ENCODE results near the gene PPP1R12A. TPM values are rescaled to one million over a fixed set of nuclear protein-coding genes. Genes with fewer than 3 reads are reported as not detected.

The PPP1R12A gene
- total and polyA plus RNA-seq, 12 donors = 11.5 to 73.5 (median 58.6) TPM

DNA sequence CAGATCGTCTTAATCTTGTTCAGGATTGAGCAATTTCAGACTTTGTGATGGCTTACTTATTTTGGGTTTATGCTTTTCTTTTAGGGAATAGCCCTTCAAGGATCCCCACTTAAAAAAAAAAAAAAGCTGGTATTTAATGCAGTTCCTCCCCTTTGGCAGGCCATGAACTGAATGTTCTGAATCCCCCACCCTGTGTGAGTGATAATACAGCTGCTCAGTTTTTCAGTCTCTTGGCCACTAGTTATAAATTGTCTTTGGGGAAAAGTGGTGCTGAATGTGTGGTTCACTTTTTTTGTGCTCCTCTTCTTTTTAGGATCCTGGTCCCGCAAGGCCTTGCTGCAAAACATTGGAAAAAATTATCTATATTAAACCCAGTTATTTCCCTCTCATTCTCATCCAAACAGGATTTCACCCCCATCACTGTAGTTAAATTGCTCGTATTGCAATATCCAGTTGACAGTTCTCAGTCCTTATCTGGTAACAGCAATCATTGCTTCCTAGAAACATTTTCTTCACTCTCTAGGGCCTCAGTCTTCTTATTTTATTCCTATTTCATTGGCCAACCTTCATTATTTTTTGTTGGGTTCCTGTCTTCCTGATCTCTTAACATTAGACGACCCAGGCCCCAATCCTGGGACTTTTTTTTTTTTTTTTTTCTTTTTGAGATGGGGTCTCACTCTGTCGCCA is 171.0 kb downstream of the PPP1R12A start:
- 68 to 72% methylated on average over 5 of the region's 5 CpGs for WGBS, 2 donors
- H3K4me3 ChIP-seq = no peak overlapping the region
- no peaks in the 10 kb centered on the region for H3K36me3 ChIP-seq
- H3K9me3 ChIP-seq = no peaks in the 10 kb centered on the region
- DNase-seq = no peak
- TF ChIP-seq, protein P1, sequence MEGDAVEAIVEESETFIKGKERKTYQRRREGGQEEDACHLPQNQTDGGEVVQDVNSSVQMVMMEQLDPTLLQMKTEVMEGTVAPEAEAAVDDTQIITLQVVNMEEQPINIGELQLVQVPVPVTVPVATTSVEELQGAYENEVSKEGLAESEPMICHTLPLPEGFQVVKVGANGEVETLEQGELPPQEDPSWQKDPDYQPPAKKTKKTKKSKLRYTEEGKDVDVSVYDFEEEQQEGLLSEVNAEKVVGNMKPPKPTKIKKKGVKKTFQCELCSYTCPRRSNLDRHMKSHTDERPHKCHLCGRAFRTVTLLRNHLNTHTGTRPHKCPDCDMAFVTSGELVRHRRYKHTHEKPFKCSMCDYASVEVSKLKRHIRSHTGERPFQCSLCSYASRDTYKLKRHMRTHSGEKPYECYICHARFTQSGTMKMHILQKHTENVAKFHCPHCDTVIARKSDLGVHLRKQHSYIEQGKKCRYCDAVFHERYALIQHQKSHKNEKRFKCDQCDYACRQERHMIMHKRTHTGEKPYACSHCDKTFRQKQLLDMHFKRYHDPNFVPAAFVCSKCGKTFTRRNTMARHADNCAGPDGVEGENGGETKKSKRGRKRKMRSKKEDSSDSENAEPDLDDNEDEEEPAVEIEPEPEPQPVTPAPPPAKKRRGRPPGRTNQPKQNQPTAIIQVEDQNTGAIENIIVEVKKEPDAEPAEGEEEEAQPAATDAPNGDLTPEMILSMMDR (IDR thresholded peaks at IDR 0.05) = no peak
- intact Hi-C loops (cut with DNase I) = loop anchor here in 1 of 10 donors (10.0 kb wide), 1 partner anchor 421 kb away; no protein-coding TSS in a partner anchor
- peaks cover 0 to 5% (median 0%) of the 10 kb centered on the region in 9 donors for H3K4me1 ChIP-seq
- H3K27me3 ChIP-seq = no peaks in the 10 kb centered on the region
- H3K27ac ChIP-seq = no peak overlapping the region
- ATAC-seq = peak in 5 of 8 donors; percentile 33 to 85 (median 59)

DNA sequence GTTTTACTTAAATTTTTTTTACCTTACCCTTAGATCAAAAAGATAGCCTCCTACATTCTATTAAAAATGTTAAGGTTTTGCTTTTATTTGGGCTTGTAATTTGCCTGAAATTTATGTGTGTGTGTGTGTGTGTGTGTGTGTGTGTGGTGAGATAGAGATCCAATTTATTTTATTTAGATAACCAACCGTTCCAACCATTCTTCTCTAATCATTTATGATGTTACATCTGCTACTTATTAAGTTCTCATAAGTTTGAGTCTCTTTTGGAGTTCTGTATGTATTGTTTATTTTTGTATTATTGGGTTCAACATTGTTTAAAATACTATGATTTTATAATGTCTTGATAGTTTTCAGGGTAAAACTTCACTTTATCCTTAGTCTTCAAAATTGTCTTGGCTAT is 173.6 kb downstream of the PPP1R12A start:
- no peak overlapping the region for H3K27ac ChIP-seq
- intact Hi-C loops (cut with DNase I) = loop anchor here in 1 of 10 donors (10.0 kb wide), 1 partner anchor 423 kb away; no protein-coding TSS in a partner anchor

DNA sequence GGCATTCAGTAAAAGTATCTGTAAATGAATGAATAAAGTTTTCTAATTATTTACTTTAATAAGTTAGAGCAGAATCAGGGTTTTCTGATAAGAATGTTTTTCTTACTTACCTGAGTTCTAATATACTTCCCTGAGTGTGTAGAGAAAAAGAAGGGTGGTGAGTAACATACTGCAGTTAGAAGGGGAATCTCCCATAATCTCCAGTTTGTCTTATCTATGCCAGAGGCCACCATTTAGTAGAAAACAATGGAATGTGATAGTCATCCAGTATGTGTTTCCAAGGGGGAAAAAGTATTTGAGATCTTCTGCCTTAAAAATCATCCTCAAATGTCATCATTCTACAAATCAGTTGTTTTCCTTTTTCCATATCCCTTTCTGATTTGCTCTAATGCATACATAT is 187.6 kb downstream of the PPP1R12A start:
- TF ChIP-seq, protein P1 (IDR thresholded peaks at IDR 0.05) = no peak
- no peak overlapping the region for H3K4me3 ChIP-seq
- H3K4me1 ChIP-seq = no peaks in the 10 kb centered on the region
- peaks cover 0 to 18% (median 0%) of the 10 kb centered on the region in 11 donors for H3K9me3 ChIP-seq
- H3K27ac ChIP-seq = no peak overlapping the region
- DNase-seq = no peak
- ATAC-seq = no peak
- intact Hi-C loops (cut with DNase I) = loop anchor here in 1 of 10 donors (10.0 kb wide), 1 partner anchor 342 kb away; no protein-coding TSS in a partner anchor
- H3K36me3 ChIP-seq = no peaks in the 10 kb centered on the region
- H3K27me3 ChIP-seq = no peaks in the 10 kb centered on the region

More for the DNA sequence above, 173.6 kb downstream of the PPP1R12A start:
- ATAC-seq (no peak), DNase-seq (no peak)
- Histone ChIP-seq H3K4me1 (no peaks in the 10 kb centered on the region), H3K27me3 (no peaks in the 10 kb centered on the region), H3K36me3 (no peaks in the 10 kb centered on the region), H3K9me3 (peaks cover 0 to 13% (median 7%) of the 10 kb centered on the region in 11 donors), H3K4me3 (no peak overlapping the region)
- TF ChIP-seq, protein P1 (IDR thresholded peaks at IDR 0.05) = no peak
- WGBS, 2 donors = 52 to 70% methylated on average over 1 of the region's 1 CpG

DNA sequence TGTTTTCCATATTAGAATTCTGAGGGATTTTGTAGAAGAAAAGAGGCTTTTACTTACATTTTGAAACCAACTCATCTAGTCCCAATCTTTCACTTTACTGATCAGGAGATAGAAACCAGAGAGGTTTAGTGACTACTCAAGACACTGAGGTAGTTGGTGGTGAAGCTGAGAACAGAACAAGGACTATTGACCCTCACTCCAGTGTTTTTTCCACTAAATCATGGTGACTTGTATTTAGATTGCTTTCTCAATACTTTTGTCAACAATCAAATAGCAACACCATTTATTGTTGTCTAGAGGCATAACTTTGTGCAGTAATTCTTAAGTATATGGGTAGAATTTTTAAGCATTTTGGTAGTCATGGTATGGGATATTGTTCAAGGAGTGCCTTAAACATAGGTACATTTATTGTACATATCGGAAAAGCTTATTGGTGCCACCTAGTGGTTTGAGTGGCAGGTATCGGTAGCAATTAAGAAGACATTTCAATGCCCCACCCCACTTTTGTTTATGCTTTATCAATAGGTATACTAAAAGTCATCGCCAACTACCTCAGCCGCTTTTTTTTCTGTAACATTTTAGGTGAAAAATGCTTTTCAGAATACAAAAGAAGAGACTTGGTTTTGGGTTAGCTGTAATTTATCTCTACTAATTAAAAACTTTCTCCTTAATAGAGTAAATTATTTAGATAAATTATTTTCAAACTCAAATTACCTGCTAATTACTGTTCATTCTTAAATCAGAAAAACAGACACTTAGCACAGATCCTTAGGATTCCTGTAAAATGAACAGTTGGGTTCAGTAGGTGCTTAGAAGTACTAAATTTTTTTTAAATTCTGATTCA is 196.8 kb downstream of the PPP1R12A start:
- H3K36me3 ChIP-seq = no peaks in the 10 kb centered on the region

More for the DNA sequence above, 196.8 kb downstream of the PPP1R12A start:
- ATAC-seq (no peak), DNase-seq (peak in 1 of 2 donors; percentile 18)
- TF ChIP-seq, protein P1 (IDR thresholded peaks at IDR 0.05) = peak; percentile 44 to 78 (median 68)
- Histone ChIP-seq H3K27me3 (peaks cover 0 to 13% (median 0%) of the 10 kb centered on the region in 7 donors), H3K4me3 (no peak overlapping the region), H3K4me1 (peaks cover 0 to 6% (median 0%) of the 10 kb centered on the region in 9 donors), H3K9me3 (no peaks in the 10 kb centered on the region), H3K27ac (no peak overlapping the region)
- WGBS, 2 donors = 18 to 19% methylated on average over 4 of the region's 4 CpGs
- intact Hi-C loops (cut with DNase I) = loop anchor here in 9 of 10 donors (2.0 to 10.0 kb wide), 6 partner anchors 181 to 333 kb away; no protein-coding TSS in a partner anchor
